ENCODE measurements around the gene FYCO1.

FYCO1 gene

GRCh38 chr3:45887759-45888511 lies 107.7 kb downstream of the FYCO1 start:
- DNase-seq = no peak

GRCh38 chr3:45887285-45887684 lies 108.3 kb downstream of the FYCO1 start:
- no peak for DNase-seq

DNA sequence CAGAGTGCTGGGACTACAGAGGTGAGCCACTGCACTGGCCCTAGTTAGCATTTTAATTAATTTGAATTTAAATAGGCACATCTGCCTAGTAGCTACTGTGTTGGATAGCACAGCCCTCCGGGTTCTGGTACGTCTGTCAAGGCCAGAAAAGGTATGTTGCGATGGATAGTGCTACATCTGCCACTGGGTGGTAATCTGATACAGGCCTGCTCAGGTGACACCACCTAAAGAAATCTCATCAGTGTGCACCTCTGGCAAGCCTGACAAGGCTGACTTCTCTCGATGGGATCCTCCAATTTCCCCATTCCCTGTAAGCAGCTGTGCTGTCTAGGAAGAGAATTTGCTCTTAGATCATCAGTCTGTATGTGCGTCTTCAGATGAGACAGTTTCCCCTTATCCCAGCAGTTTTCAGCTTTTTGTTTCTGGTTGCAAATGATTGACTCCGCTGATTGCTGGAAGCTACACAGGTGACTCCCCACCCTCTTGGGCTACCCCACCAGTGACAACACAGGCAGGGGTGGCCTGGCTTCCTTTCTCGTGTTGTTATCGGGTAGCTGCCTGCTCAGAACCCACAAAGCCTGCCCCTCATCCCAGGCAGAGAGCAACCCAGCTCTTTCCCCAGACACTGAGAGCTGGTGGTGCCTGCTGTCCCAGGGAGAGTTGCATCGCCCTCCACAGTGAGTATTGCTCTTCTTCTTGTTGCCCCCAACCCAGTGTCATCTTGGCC lies 109.5 kb downstream of the FYCO1 start, which contains the start of gene CCR9:
CCR9 (plus strand) TSS at position 565 of the 727 bp plus-strand sequence. CDS start 8,391 bp downstream, outside the sequence.
- DNase-seq = no peak

DNA sequence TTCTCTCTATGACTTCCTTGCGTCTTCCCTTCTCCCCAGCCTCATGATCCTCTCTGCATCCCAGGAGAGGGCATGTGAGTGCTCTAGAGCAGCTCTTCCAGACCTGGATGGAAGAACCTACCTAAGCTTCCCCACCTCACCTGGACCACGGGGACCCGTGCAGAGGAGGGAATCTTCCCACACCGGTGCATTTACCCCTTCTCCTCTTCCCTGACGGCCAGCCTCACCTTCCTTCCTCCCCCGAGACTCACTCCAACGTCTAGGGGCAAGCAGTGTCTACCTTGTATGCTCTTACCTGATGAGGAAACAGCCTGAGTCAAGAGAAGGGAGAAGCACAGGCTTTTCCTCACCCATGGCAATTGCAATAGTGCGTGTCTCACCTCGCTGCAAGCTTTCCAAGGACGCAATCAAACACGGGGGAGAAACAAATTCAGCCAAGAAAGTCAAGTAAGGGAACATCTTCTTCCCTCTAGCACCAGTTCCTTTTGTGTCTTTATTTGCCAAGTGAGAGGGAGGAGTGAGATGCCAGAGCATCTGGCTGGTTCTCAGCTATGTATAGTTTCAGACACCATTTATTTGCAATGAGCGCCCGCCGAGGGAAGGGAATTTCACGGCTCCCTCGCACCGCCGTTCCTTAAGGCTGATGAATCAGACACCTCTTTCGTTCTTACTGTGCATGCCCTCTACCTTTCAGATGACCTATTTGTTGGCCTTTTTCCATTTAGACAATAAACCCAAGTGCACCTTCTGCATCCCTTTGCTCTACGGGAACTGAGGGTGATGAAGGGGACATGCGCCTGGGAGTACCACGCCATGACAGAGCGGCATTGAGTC lies 111.0 kb downstream of the FYCO1 start:
- no peak for DNase-seq

DNA sequence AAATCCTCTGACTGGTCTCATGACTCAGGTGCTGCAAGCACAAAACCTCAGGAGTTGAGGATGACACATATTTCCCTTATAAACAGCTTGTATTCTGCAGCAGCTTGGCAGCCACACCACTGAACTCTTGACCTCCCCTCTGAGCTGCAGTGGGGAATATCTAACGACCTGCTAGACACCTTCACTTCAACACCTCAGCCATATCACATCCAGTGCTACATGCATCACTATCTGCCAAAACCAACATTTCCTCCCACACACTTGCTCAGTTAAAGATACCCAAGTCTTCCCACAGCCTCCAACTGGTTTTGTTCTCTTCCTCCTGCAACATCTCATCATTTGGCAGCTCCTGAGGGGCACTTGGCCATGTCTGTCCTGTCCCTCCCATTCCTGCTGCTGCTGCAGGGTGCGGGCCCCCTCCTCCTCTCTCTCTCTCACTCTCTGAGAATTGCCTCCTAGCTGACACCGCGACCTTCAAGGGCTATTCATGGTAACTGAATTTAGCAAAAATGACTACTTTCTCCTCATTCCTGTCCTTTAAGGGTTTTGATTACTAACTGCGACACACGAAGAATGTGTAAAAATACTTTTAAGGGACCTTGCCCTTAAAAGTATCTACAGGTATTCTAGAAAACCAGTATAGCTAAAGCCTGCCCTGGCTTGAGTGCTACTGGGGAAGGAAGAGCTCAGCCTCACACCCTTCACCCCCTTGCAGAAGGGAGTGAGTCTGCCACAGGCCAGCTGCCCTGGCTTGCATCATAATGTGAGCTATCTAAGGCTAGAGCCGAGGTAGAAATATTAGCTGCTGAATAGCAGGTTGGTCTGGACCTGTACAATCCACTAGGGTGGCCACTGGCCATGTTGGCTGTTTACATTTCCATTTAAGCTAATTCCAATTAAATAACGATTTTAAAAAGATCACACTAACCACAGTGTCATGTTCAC lies 114.3 kb downstream of the FYCO1 start:
- DNase-seq = peak in 5 of 56 donors; percentile 3 to 31 (median 6)

DNA sequence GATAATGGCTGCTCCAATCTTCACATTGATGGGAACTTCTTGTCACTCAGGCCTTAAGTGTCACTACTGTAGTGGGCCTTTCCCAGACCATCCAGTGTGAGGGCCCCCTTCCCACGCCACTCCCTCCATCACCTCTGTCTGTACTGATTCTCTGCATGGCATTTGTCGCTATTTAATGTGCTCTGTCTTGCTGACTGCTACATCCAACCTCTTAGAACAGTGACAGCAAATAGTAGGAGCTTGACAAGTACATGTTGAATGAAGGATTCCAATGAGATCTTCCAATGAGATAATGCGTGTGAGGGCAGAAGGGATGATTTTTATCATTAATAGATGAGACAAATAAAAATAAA lies 114.9 kb downstream of the FYCO1 start:
- DNase-seq = no peak

DNA sequence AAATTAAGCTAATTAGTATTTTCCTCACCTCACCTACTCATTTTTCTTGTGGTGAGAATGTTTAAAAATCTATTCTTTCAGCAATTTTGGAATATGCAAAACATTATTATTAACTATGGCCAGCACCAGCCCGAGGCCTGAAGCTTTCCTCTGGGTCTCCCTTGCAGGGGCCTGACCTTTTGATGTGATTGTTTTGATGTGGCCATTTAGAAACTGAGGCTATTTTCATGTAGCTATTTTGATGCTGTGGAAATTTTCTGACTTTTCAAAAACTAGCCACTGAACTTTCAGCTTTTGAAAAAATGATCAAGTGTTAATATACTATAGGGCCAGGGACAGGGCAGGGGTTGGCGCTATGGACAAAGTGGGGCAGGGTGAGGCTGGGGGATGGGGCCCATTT lies 117.5 kb downstream of the FYCO1 start:
- DNase-seq = no peak

- DNase-seq = no peak
Observed at GRCh38 chr3:45874677-45875346, 120.8 kb downstream of the FYCO1 start.

- DNase-seq = no peak
Observed at GRCh38 chr3:45873638-45874037, 122.0 kb downstream of the FYCO1 start.

DNA sequence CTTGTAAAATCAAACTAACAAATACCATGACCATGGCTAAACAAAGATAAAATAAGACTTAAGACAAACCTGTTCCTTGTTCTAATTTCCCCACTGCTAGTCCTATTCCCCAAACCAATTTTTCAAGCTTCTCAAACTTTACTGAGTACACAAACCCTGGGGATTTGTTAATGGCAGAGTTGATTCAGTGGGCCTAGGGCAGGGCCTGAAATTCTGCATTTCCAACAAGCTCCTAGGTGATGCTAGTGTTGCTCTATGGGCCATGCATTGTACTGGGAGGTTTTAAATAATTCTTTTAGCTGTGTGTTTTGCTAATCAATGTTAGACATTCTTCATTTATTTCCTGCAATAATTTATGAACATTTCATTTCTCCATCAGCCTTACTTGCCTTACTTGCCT lies 122.6 kb downstream of the FYCO1 start:
- no peak for DNase-seq

DNA sequence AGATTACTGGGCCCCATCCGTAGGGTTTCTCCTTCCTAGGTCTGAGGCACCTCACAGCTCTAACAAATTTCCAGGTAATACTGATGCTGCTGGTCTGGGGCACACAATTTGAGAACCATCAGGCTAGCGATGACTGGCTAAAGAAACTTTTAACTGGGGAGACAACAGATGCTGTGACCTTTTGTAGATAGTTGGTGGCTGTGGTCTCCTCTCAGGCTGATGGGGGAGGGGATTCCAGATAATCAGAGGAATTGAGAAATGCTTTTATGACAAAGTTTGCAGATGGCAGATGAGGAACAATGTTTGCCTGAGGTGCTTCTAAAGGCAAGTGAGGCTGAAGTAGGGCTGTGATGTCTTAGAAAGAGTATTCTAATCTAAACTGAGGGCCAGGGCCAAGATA lies 123.1 kb downstream of the FYCO1 start:
- no peak for DNase-seq

GRCh38 chr3:45871780-45872179 lies 123.8 kb downstream of the FYCO1 start:
- no peak for DNase-seq

- DNase-seq = no peak
Observed at GRCh38 chr3:45870099-45870498, 125.5 kb downstream of the FYCO1 start.

DNA sequence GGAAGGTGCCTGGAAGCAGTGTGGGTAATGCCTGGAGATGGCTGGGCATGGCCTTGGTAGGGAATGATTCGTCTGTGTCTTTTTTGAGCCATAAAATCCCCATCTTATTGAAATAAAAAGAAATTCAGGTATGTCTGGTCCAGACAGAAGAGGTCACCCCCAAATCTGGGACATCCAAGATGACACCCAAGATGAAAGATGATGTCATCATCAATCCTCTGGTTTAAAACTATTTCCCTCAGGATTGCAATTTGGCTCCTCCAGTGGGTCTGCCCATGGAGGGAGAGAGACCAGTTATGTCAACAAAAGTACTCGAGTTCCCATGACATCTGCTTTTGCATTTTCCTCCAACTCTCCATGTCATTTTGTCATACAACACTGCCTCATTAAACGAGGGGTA lies 126.0 kb downstream of the FYCO1 start:
- DNase-seq = no peak

DNA sequence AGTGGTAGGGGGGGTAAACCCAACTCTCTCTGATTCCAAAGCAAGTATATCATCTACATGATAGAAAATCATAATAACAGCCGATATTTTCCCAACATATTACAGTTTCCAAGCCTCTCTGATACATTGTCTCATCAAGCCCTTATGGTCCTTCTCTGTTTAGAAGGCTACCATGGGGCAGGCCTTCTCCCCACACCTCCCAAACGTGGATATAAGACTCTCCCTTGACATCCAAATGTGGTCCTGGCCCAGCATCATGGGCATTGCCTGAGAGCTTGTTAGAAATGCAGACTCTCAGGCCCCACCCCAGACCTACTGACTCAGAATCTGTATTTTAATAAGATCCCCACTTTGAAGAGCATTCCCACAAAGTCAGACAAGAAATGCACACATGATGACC lies 127.0 kb downstream of the FYCO1 start:
- no peak for DNase-seq

GRCh38 chr3:45868213-45868612 lies 127.4 kb downstream of the FYCO1 start:
- no peak for DNase-seq
